HPDE6-E6E7 (cell line): ENCODE results near the gene RYR2.

Experiments
- DNase-seq: peaks from one replicate; pipeline ENCODE4 v3.0.0; 2011; ENCODE audit warnings: missing footprints; ENCODE audit errors: extremely low spot score

RYR2 gene

GRCh38 chr1:237858992-237859391, 817.0 kb downstream of the RYR2 start:
- no peak for DNase-seq

DNA sequence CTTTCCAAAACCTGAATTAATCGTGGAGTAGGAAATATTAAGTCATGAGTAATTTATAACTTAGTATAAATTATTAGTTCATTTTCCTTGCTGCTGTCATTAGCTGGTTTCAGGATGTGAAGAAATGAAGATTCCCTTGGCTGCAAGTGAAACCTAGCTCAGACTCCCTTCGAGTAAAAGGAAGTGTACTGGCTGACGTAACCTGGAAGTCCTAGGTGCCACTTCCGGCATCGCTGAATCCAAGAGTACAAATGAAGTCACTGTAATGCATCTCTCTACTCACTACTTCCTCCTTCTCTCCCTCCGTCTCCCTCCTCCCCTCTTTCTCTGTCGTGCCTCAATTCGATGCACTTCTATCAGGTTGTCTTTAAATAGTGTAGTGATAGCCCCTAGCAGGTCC, 820.0 kb downstream of the RYR2 start:
- no peak for DNase-seq

DNA sequence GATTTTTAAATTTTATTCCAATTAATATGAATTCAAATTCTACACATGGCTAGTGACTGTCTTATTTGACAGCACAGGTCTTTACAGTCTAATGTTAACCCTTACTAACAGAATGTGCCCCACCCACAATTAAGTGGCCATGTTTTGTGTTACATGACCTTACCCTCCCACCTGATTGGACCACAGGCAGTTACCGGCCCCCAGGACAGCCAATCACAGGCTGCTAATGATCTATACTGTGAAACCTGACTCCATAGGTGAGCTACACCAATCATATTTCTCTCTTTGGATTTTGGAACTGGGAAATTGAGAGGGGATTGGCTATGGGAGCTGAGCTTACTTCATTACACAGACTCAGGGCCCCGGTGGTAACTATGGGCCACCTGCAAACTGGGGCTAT, 821.2 kb downstream of the RYR2 start:
- no peak for DNase-seq

GRCh38 chr1:237864338-237865244, 822.6 kb downstream of the RYR2 start:
- DNase-seq: peak; percentile 46

GRCh38 chr1:237867380-237867888, 825.5 kb downstream of the RYR2 start:
- no peak for DNase-seq

DNA sequence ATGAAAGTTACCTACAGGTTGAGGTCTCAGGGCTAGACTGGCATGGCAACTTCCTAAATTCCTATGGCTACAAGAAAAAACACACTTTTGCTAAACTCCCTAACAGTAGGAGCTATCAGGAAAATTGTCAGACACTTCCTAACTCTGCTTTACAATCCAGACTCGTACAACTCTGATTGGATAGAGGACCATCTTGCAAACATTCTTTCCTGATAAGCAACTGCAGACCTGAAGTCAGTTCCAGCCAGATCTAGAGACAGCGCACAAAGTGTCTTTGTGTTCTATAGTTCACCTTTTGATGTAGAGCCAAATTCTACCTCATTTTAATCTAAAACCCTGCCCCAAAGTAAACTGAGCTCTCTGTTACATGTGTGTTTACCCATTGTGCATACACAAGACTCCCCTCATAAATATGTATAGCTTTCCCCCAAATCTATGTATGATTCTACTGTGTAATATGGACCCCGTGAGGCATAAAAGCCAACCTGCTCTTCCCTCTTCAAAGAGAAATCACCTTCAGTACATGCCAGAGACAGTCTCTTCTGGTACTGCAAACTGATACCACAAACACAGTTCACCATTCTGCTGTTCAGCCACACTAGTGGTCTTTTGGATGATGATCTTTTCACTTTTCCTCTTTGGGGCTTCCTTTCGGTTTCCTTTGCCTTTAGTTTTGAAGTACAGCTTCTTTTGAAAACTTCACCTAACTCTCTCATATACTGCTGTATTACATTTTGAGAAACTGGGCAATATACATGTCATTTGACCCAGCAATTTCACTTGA, 827.0 kb downstream of the RYR2 start:
- no peak for DNase-seq

DNA sequence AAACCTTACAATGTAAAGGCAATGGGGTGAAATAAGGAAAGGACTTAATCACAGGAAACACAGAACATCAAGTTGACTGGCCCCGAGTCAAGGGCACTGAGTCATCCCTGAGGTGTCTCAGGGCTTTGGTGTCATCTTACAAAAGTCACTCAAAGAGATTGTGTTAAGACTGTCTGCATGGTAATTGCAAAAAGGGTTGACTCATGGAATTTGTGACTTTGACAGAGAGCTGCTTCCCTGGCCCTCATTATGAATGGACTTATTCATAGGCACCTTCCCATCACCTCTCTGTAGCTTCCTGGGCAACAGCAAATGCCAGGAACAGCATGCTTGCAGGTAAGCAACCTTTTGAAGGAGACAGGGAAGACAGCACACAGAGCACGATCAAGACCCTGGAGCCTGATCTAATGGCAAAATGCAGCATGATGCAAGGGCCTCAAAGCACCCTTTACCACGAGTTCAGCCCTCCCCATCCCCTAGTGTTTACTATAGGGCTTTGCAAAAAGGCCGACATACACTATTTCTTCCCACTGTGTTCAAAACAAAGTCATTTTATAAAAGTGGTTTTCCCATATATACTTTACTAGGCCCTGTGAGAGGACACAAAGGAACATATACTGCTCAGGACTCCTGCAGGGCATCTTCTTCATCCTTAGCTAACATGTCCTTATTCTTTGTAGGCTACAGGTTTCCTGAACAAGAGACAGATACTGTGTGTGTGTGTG, 831.7 kb downstream of the RYR2 start:
- peak; percentile 84 for DNase-seq

DNA sequence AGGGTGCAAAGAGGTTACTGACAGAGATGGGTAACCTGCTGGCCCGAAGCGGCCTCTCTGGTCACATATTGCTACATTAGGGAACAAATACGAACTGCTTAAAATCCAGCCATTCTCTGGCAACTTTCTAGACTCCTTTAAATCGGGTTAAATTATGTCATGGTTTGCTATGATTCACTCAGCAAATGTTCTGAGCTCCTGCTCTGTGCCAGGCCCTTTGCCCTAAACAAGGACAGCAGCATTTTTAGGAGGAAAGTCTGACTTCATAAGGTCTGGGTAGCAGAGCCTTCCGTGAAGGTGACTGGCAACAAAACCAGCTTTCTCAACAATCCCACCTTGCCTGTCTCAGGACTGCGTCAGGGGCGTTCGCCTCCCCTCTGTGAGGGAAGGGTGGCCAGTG, 833.3 kb downstream of the RYR2 start:
- no peak for DNase-seq

GRCh38 chr1:237877631-237878030, 835.6 kb downstream of the RYR2 start:
- no peak for DNase-seq

DNA sequence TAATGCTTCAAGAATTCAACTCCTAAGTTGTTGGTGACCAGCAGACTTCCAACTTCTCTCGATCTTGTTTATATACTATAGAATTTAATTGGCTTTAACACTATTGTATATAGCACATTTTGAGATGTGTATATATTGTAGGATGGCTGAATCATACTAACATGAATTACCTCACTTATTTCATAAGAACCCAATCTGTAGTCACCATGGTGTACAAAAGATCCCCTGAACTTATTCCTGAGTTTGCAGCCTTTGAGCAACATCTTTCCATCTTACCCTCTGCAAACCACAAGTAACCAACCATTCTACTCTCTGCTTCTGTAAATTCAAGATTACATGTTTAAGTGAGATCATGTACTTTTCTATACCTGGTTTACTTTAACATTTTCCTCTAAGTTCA, 836.4 kb downstream of the RYR2 start:
- no peak for DNase-seq

GRCh38 chr1:237879195-237879594, 837.2 kb downstream of the RYR2 start:
- DNase-seq: peak; percentile 81
